HCT116 (cell line): Measurements from ENCODE around the gene CTTNBP2.
A peak's percentile ranks its signal among the peaks of the same experiment; 100 is the strongest.

Source experiments
- CTCF ChIP-seq, 3 experiments: fragments of 200-600 bp in 1 of 3; sonication (generic) in 1 of 3; IDR thresholded peaks in 2 of 3; conservative IDR thresholded peaks in 1 of 3; 2 replicates each; pipeline ENCODE4 v1.5.1; 2012 to 2017; ENCODE audit warnings: low read depth in 2 of 3, low read length in 2 of 3, antibody characterized with exemption in 1 of 3, borderline replicate concordance in 1 of 3, control low read depth in 1 of 3, mild to moderate bottlenecking in 1 of 3, mixed read lengths in 1 of 3, mixed run types in 1 of 3, moderate library complexity in 1 of 3; ENCODE audit not compliant: insufficient read depth in 1 of 3
- EZH2 ChIP-seq: fragments of 200-600 bp; sonication (generic); IDR thresholded peaks from 2 replicates; pipeline ENCODE4 v1.6.1; 2017; ENCODE audit warnings: antibody characterized with exemption, mixed run types
- POLR2A ChIP-seq: IDR thresholded peaks from 2 replicates; pipeline ENCODE4 v1.7.0; 2011; ENCODE audit warnings: borderline replicate concordance; ENCODE audit not compliant: insufficient read depth, insufficient read length; ENCODE audit errors: extremely low read depth
- POLR2AphosphoS5 ChIP-seq: IDR thresholded peaks from 2 replicates; pipeline ENCODE4 v1.6.1; 2011; ENCODE audit warnings: mild to moderate bottlenecking, low read depth, low read length, moderate library complexity
- RAD21 ChIP-seq: IDR thresholded peaks from 2 replicates; pipeline ENCODE4 v1.6.1; 2012; ENCODE audit warnings: low read depth, mild to moderate bottlenecking
- SP1 ChIP-seq: IDR thresholded peaks from 2 replicates; pipeline ENCODE4 v1.6.1; 2012; ENCODE audit warnings: low read depth
- ZNF274 ChIP-seq: fragments of 200-500 bp; sonication (Bioruptor generic); IDR thresholded peaks from 2 replicates; pipeline ENCODE4 v1.6.1; 2014; ENCODE audit warnings: mild to moderate bottlenecking, low read depth, low read length, inconsistent platforms

GRCh38 chr7:117669818-117670217 lies 203.4 kb downstream of the CTTNBP2 start:
- TF ChIP-seq POLR2A = no peak
- no peak for TF ChIP-seq POLR2AphosphoS5
- TF ChIP-seq SP1 = no peak
- TF ChIP-seq CTCF (IDR thresholded peaks at IDR 0.05 in 2 of 3, conservative IDR thresholded peaks at IDR 0.05 in 1 of 3; ENCODE audit: borderline replicate concordance in 1 of 3, insufficient read depth in 1 of 3, low read depth in 2 of 3, low read length in 2 of 3) = no peak
- TF ChIP-seq ZNF274 = no peak
- TF ChIP-seq RAD21 = peak; percentile 19; the same call in 1 of the 2 replicates
- TF ChIP-seq EZH2 = no peak
